Trophoblast cell (in vitro differentiated cells and primary cell): ENCODE results near the gene RHPN2.
A peak's percentile ranks its signal among the peaks of the same experiment; 100 is the strongest.
"Not testable (repeated sequence)": the region's sequence is repeated elsewhere in the genome, so short reads cannot be mapped to it uniquely, and the experiment has no call there.

Experiments used
- DNase-seq, 2 donors: peaks; one replicate each; pipeline ENCODE4 v3.0.0-alpha.2; 2016
- H2AFZ ChIP-seq: 2 replicates; pipeline ENCODE4 v1.6.1; 2013; ENCODE audit warnings: low read length, moderate library complexity, mild to moderate bottlenecking; ENCODE audit not compliant: insufficient read depth, poor library complexity
- H2AK5ac ChIP-seq: 2 replicates; pipeline ENCODE4 v1.6.1; 2013; ENCODE audit warnings: mild to moderate bottlenecking, low read length
- H2BK120ac ChIP-seq: 2 replicates; pipeline ENCODE4 v1.6.1; 2013; ENCODE audit warnings: low read length, mild to moderate bottlenecking, moderate library complexity; ENCODE audit not compliant: insufficient read depth, poor library complexity
- H2BK12ac ChIP-seq: 2 replicates; pipeline ENCODE4 v1.6.1; 2013; ENCODE audit warnings: mild to moderate bottlenecking, low read length, moderate library complexity
- H2BK5ac ChIP-seq: 2 replicates; pipeline ENCODE4 v1.6.1; 2013; ENCODE audit warnings: low read length, low read depth, moderate library complexity, mild to moderate bottlenecking; ENCODE audit not compliant: poor library complexity
- H3K14ac ChIP-seq: 2 replicates; pipeline ENCODE4 v1.6.1; 2013; ENCODE audit warnings: mild to moderate bottlenecking, low read length
- H3K18ac ChIP-seq: 2 replicates; pipeline ENCODE4 v1.6.1; 2013; ENCODE audit warnings: mild to moderate bottlenecking, low read length
- H3K23ac ChIP-seq: 2 replicates; pipeline ENCODE4 v1.6.1; 2013; ENCODE audit warnings: low read length
- H3K27ac ChIP-seq: 2 replicates; pipeline ENCODE4 v1.5.1; 2013; ENCODE audit warnings: low read depth, mild to moderate bottlenecking, inconsistent platforms, low read length, moderate library complexity
- H3K27me3 ChIP-seq: 2 replicates; pipeline ENCODE4 v1.6.1; 2013; ENCODE audit warnings: inconsistent platforms, mild to moderate bottlenecking, low read length, moderate library complexity; ENCODE audit not compliant: insufficient read depth
- H3K36me3 ChIP-seq, 2 experiments: 1 replicate in 1 of 2; 2 replicates in 1 of 2; pipeline ENCODE4 v1.6.1; 2013; ENCODE audit warnings: low read length in 2 of 2, mild to moderate bottlenecking in 2 of 2, moderate library complexity in 1 of 2; ENCODE audit not compliant: insufficient read depth in 2 of 2, control insufficient read depth in 1 of 2
- H3K4ac ChIP-seq: 2 replicates; pipeline ENCODE4 v1.6.1; 2013; ENCODE audit warnings: low read depth, mild to moderate bottlenecking, low read length, moderate library complexity
- H3K4me1 ChIP-seq, 2 experiments: 1 replicate in 1 of 2; 2 replicates in 1 of 2; pipeline ENCODE4 v1.6.1; 2013; ENCODE audit warnings: low read length in 2 of 2, mild to moderate bottlenecking in 2 of 2, moderate library complexity in 1 of 2; ENCODE audit not compliant: insufficient read depth in 2 of 2, control insufficient read depth in 1 of 2
- H3K4me2 ChIP-seq: 2 replicates; pipeline ENCODE4 v1.6.1; 2013; ENCODE audit warnings: inconsistent platforms, mild to moderate bottlenecking, low read length, moderate library complexity
- H3K4me3 ChIP-seq: 2 replicates; pipeline ENCODE4 v1.5.1; 2013; ENCODE audit warnings: mild to moderate bottlenecking, low read depth, low read length, inconsistent platforms
- H3K79me1 ChIP-seq: one replicate; pipeline ENCODE4 v1.6.1; 2013; ENCODE audit warnings: low read length
- H3K79me2 ChIP-seq: 2 replicates; pipeline ENCODE4 v1.6.1; 2013; ENCODE audit warnings: low read length, mild to moderate bottlenecking; ENCODE audit not compliant: control insufficient read depth, insufficient read depth, poor library complexity
- H3K9ac ChIP-seq: 2 replicates; pipeline ENCODE4 v1.6.1; 2013; ENCODE audit warnings: mild to moderate bottlenecking, low read length
- H3K9me3 ChIP-seq: 2 replicates; pipeline ENCODE4 v1.6.1; 2013; ENCODE audit warnings: low read depth, mild to moderate bottlenecking, control low read depth, inconsistent platforms, low read length; ENCODE audit not compliant: insufficient read depth
- H4K12ac ChIP-seq: 2 replicates; pipeline ENCODE4 v1.6.1; 2013; ENCODE audit warnings: low read depth, mild to moderate bottlenecking, low read length, moderate library complexity
- H4K8ac ChIP-seq: 2 replicates; pipeline ENCODE4 v1.6.1; 2013; ENCODE audit warnings: low read depth, mild to moderate bottlenecking, low read length, moderate library complexity
- H4K91ac ChIP-seq: one replicate; pipeline ENCODE4 v1.6.1; 2013; ENCODE audit warnings: low read depth, mild to moderate bottlenecking, low read length, moderate library complexity
- WGBS: extraction: QIAGEN DNeasy Blood & Tissue Kit; methylation state at CpG from one replicate; pipeline ENCODE4 v1.1.7; 2013; ENCODE audit warnings: missing lambda C conversion rate; ENCODE audit not compliant: insufficient read length, insufficient coverage; ENCODE audit errors: extremely low coverage; 5-methylcytosine and 5-hydroxymethylcytosine counted together

The RHPN2 gene

GRCh38 chr19:33010891-33011290 lies 53.8 kb downstream of the RHPN2 start:
- not testable (repeated sequence) for H3K79me1 ChIP-seq
- peak in 1 of 2 donors; percentile 9 for DNase-seq
- WGBS, result no CpG with 5 or more reads among the region's 4 CpGs

GRCh38 chr19:33008738-33009137 lies 56.0 kb downstream of the RHPN2 start:
- Histone ChIP-seq H3K79me1 (no peaks in the 10 kb centered on the region), H3K27me3 (no peaks in the 10 kb centered on the region), H3K27ac (no peak overlapping the region), H3K4me3 (no peak overlapping the region), H2BK120ac (no peak overlapping the region), H3K4ac (no peak overlapping the region), H2BK5ac (no peak overlapping the region), H2AFZ (no peak overlapping the region), H4K12ac (no peak overlapping the region), H3K36me3 (peaks cover 0 to 3% of the 10 kb centered on the region in 2 experiments), H3K14ac (no peak overlapping the region), H2BK12ac (no peak overlapping the region), H3K23ac (no peak overlapping the region), H3K4me1 (peaks cover 5 to 8% of the 10 kb centered on the region in 2 experiments), H2AK5ac (no peak overlapping the region), H3K18ac (no peak overlapping the region), H4K91ac (no peak overlapping the region), H3K4me2 (no peak overlapping the region), H3K9me3 (no peaks in the 10 kb centered on the region), H3K9ac (no peak overlapping the region), H4K8ac (no peak overlapping the region), H3K79me2 (no peaks in the 10 kb centered on the region)
- DNase-seq, result no peak
- WGBS, result no CpG with 5 or more reads among the region's 4 CpGs

More at GRCh38 chr19:33010891-33011290, 53.8 kb downstream of the RHPN2 start:
- H3K14ac ChIP-seq, H3K36me3 ChIP-seq, H2AFZ ChIP-seq, H3K4me3 ChIP-seq, H3K4ac ChIP-seq, H3K23ac ChIP-seq, H3K27me3 ChIP-seq, H3K27ac ChIP-seq, H2BK5ac ChIP-seq, H3K18ac ChIP-seq, H2BK120ac ChIP-seq, H2BK12ac ChIP-seq, H3K9ac ChIP-seq, H3K4me2 ChIP-seq, H4K91ac ChIP-seq, H4K12ac ChIP-seq, H3K9me3 ChIP-seq, H3K79me2 ChIP-seq, H3K4me1 ChIP-seq, H4K8ac ChIP-seq, H2AK5ac ChIP-seq: not testable (repeated sequence)

GRCh38 chr19:33005440-33005839 lies 59.2 kb downstream of the RHPN2 start:
- DNase-seq, result peak; percentile 30 to 87

GRCh38 chr19:33003424-33004024 lies 61.2 kb downstream of the RHPN2 start:
- not testable (repeated sequence) for H3K36me3 ChIP-seq, H3K4me1 ChIP-seq, H3K23ac ChIP-seq, H2AK5ac ChIP-seq, H3K14ac ChIP-seq, H4K8ac ChIP-seq, H3K9me3 ChIP-seq, H3K79me1 ChIP-seq, H2BK12ac ChIP-seq, DNase-seq, H3K4me3 ChIP-seq, H3K18ac ChIP-seq, H2AFZ ChIP-seq, H3K4me2 ChIP-seq, H4K91ac ChIP-seq, H3K9ac ChIP-seq, H3K79me2 ChIP-seq, H3K27me3 ChIP-seq, H4K12ac ChIP-seq, H2BK120ac ChIP-seq, H3K4ac ChIP-seq, H3K27ac ChIP-seq, H2BK5ac ChIP-seq
- no CpG with 5 or more reads among the region's 6 CpGs for WGBS

More at GRCh38 chr19:33005440-33005839, 59.2 kb downstream of the RHPN2 start:
- Histone ChIP-seq H3K9me3 (no peaks in the 10 kb centered on the region), H3K18ac (no peak overlapping the region), H3K27me3 (no peaks in the 10 kb centered on the region), H3K79me2 (no peaks in the 10 kb centered on the region), H2BK12ac (no peak overlapping the region), H2BK5ac (no peak overlapping the region), H3K79me1 (no peaks in the 10 kb centered on the region), H3K4me2 (no peak overlapping the region), H2AK5ac (no peak overlapping the region), H2BK120ac (no peak overlapping the region), H4K8ac (no peak overlapping the region), H3K4me1 (no peaks in the 10 kb centered on the region), H3K4ac (no peak overlapping the region), H2AFZ (no peak overlapping the region), H4K12ac (no peak overlapping the region), H3K9ac (no peak overlapping the region), H3K36me3 (peaks cover 2 to 3% of the 10 kb centered on the region in 2 experiments), H3K23ac (no peak overlapping the region), H3K4me3 (no peak overlapping the region), H3K14ac (no peak overlapping the region), H3K27ac (no peak overlapping the region), H4K91ac (no peak overlapping the region)
- no CpG with 5 or more reads among the region's 5 CpGs for WGBS
